ENCODE results near the gene IL19. TPM values are rescaled to one million over a fixed set of nuclear protein-coding genes. Genes with fewer than 3 reads are reported as not detected.

IL19 gene
- total RNA-seq, 1 experiment from 2014 or later, result not detected

GRCh38 chr1:206728697-206728987, 41.9 kb upstream of the IL19 start:
- H3K27ac ChIP-seq (ENCODE audit: insufficient read length, low read depth, low read length), result no peak overlapping the region
- H3K36me3 Mint-ChIP-seq (ENCODE audit: insufficient read depth in 1 of 3, low read depth in 3 of 3), result peaks cover 4 to 34% (median 34%) of the 10 kb centered on the region in 3 experiments; a peak in 6 of 7 replicates
- H3K9me3 Mint-ChIP-seq, result no peaks in the 10 kb centered on the region
- DNase-seq, result no peak
- H3K4me3 Mint-ChIP-seq, result no peak overlapping the region
- no peak overlapping the region for H2AFZ ChIP-seq (ENCODE audit: low read length)
- H3K14ac ChIP-seq (ENCODE audit: insufficient read depth, low read length), result no peak overlapping the region
- H3K4ac ChIP-seq (ENCODE audit: low read depth, low read length), result no peak overlapping the region
- no peak overlapping the region for H3T11ph ChIP-seq (ENCODE audit: low read length)
- no peaks in the 10 kb centered on the region for H3K79me1 ChIP-seq (ENCODE audit: insufficient read depth, low read depth, low read length, poor library complexity, severe bottlenecking)
- no CpG with 5 or more reads among the region's 9 CpGs for WGBS (ENCODE audit: extremely low coverage, insufficient read length, low lambda C conversion rate)
- H3K56ac ChIP-seq (ENCODE audit: insufficient read length, low read depth, low read length), result no peak overlapping the region
- H3K27ac Mint-ChIP-seq, result peak overlapping the region in 1 of 3 experiments; percentile 83; a peak in 1 of 7 replicates
- no peak overlapping the region for H2BK5ac ChIP-seq (ENCODE audit: insufficient read length, low read length)
- no peaks in the 10 kb centered on the region for H3K9me3 ChIP-seq (ENCODE audit: control insufficient read depth, low read depth, low read length)
- no peak overlapping the region for H4K5ac ChIP-seq (ENCODE audit: insufficient read length, low read depth, low read length)
- H3K4me2 ChIP-seq (ENCODE audit: insufficient read depth, insufficient read length, low read length), result no peak overlapping the region
- H4K20me1 ChIP-seq (ENCODE audit: control insufficient read depth, insufficient read depth, insufficient read length), result no peaks in the 10 kb centered on the region
- no peak for TF ChIP-seq CTCF (conservative IDR thresholded peaks at IDR 0.05)
- H4K8ac ChIP-seq (replicated peaks; ENCODE audit: insufficient read length, low read depth, low read length), result no peak overlapping the region
- no peaks in the 10 kb centered on the region for H3K79me2 ChIP-seq (ENCODE audit: insufficient read depth, low read length)
- H4K91ac ChIP-seq (ENCODE audit: insufficient read length, low read depth, low read length), result no peak overlapping the region
- H2BK15ac ChIP-seq (ENCODE audit: low read depth, low read length), result no peak overlapping the region
- no peaks in the 10 kb centered on the region for H3K27me3 ChIP-seq (ENCODE audit: insufficient read depth, low read length)
- H2BK20ac ChIP-seq (ENCODE audit: low read depth, low read length, poor library complexity, severe bottlenecking), result no peak overlapping the region
- no peaks in the 10 kb centered on the region; the same call in 1 of the 2 replicates for H3K27me3 Mint-ChIP-seq (ENCODE audit: low read depth)
- H3K4me1 Mint-ChIP-seq, result peaks cover 18 to 23% of the 10 kb centered on the region in 2 experiments
- no peak overlapping the region for H2BK120ac ChIP-seq (ENCODE audit: low read depth, low read length, poor library complexity, severe bottlenecking)
- H3K23me2 ChIP-seq (ENCODE audit: insufficient read length, low read depth, low read length, poor library complexity, severe bottlenecking), result no peaks in the 10 kb centered on the region
- H3K9ac ChIP-seq (ENCODE audit: extremely low read depth, insufficient read length, low read length), result no peak overlapping the region
- no peaks in the 10 kb centered on the region; the same call in 1 of the 2 replicates for H3K4me1 ChIP-seq (ENCODE audit: insufficient read depth, low read length)
- no peak overlapping the region for H3K23ac ChIP-seq (ENCODE audit: insufficient read length, low read depth, low read length)
- H2AK5ac ChIP-seq (ENCODE audit: insufficient read length, low read length), result no peak overlapping the region
- H2BK12ac ChIP-seq (ENCODE audit: insufficient read length, low read depth, low read length), result no peak overlapping the region
- no peak overlapping the region for H3K18ac ChIP-seq (ENCODE audit: insufficient read length, low read depth, low read length)

All from H9 (cell line).